Stomach (tissue), 4 donors: ENCODE results near the gene SRP14.

Experiments used
- POLR2A ChIP-seq, 4 donors: fragments of 450-650 bp; IDR thresholded peaks; one replicate each; pipeline ENCODE4 v1.6.1; 2016; ENCODE audit warnings: antibody characterized with exemption in 4 of 4, control low read depth in 2 of 4, mild to moderate bottlenecking in 1 of 4, moderate library complexity in 1 of 4
- TF ChIP-seq, protein P1 (sequence below), 7 experiments: fragments of 450-650 bp in 4 of 7; fragments of 200-600 bp in 3 of 7; sonication (generic) in 3 of 7; IDR thresholded peaks; one replicate each; pipeline ENCODE4 v1.5.1; 2016 to 2019; ENCODE audit warnings: antibody characterized with exemption in 7 of 7, control low read depth in 2 of 7, mild to moderate bottlenecking in 1 of 7

DNA sequence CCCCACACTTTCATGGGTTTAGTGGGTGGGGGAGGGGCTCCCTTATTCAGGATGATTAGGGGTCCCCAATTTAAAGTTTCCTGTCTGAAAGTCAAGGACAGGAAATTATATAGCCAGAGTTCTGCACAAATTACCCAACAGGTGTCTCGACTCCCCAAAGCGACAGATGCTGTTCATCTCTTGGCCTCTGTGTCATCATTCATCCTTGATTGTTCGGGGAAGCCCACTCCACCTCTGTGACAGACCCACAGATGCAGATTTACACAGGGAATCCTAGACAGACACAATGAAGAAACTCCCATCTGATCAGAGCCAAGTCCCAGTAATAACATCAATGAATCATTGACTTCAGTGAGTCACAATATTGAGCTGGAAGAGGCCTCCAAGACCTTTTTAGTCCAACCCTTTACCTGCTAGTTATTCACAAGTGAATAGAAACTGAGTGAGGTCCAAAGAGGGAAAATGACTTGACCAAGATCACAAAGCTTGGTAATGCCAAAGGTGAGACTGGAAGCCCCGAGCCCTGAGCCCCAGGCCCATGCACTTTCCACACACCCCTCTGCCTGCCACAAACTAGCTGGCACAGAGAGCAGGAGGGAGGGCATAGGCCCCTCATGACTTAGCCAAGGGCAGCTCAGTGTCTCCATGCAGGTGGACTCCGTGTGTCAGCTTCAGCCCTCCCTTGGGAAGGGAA lies 7.9 kb upstream of the SRP14 start:
- TF ChIP-seq, protein P1, sequence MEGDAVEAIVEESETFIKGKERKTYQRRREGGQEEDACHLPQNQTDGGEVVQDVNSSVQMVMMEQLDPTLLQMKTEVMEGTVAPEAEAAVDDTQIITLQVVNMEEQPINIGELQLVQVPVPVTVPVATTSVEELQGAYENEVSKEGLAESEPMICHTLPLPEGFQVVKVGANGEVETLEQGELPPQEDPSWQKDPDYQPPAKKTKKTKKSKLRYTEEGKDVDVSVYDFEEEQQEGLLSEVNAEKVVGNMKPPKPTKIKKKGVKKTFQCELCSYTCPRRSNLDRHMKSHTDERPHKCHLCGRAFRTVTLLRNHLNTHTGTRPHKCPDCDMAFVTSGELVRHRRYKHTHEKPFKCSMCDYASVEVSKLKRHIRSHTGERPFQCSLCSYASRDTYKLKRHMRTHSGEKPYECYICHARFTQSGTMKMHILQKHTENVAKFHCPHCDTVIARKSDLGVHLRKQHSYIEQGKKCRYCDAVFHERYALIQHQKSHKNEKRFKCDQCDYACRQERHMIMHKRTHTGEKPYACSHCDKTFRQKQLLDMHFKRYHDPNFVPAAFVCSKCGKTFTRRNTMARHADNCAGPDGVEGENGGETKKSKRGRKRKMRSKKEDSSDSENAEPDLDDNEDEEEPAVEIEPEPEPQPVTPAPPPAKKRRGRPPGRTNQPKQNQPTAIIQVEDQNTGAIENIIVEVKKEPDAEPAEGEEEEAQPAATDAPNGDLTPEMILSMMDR (IDR thresholded peaks at IDR 0.05) = no peak
- TF ChIP-seq POLR2A (IDR thresholded peaks at IDR 0.05) = no peak
